Measurements from ENCODE around the gene DHX8. TPM values are rescaled to one million over a fixed set of nuclear protein-coding genes. Genes with fewer than 3 reads are reported as not detected.
"Not testable (repeated sequence)": the region's sequence is repeated elsewhere in the genome, so short reads cannot be mapped to it uniquely, and the experiment has no call there.

DHX8 gene
- total RNA-seq, 5 donors from 2014 or later (not counting 1 experiment from before 2014, with no cell fraction given), result 68.9 to 103 (median 76.1) TPM

GRCh38 chr17:43511199-43511598 is 27.4 kb downstream of the DHX8 start:
- ATAC-seq (replicated peaks in 1 of 4); H3K4me1 Mint-ChIP-seq; H3K4me3 Mint-ChIP-seq; DNase-seq; H3K9me3 ChIP-seq; H3K27me3 Mint-ChIP-seq; H3K4me1 ChIP-seq (ENCODE audit: control insufficient read depth in 1 of 2, extremely low read depth in 1 of 2, insufficient read depth in 2 of 2, low read length in 2 of 2); CTCF ChIA-PET; H3K4me3 ChIP-seq (ENCODE audit: control insufficient read depth in 1 of 2, extremely low read depth in 1 of 2, low read length in 1 of 2); H3K27ac ChIP-seq (ENCODE audit: low read length); H3K9me3 Mint-ChIP-seq; POLR2A ChIA-PET; H3K27ac Mint-ChIP-seq; H3K27me3 ChIP-seq (replicated peaks in 1 of 2; ENCODE audit: control insufficient read depth in 2 of 2, extremely low read depth in 1 of 2, insufficient read depth in 2 of 2, low read length in 1 of 2): not testable (repeated sequence)
- peaks cover 9 to 65% of the 10 kb centered on the region in 2 donors for H3K36me3 ChIP-seq (ENCODE audit: control insufficient read depth in 2 of 2, extremely low read depth in 1 of 2, insufficient read depth in 1 of 2, low read length in 1 of 2)
- WGBS (ENCODE audit: insufficient coverage), result no CpG with 5 or more reads among the region's 3 CpGs
- H3K36me3 Mint-ChIP-seq, result peaks cover 42% of the 10 kb centered on the region

- ATAC-seq (replicated peaks in 1 of 4) (no peak), DNase-seq (no peak)
- no peaks in the 10 kb centered on the region for H3K4me1 Mint-ChIP-seq
- no peaks in the 10 kb centered on the region for H3K9me3 Mint-ChIP-seq
- no peak overlapping the region for H3K27ac ChIP-seq (ENCODE audit: low read length)
- no peaks in the 10 kb centered on the region for H3K27me3 Mint-ChIP-seq
- no peaks in the 10 kb centered on the region for H3K4me1 ChIP-seq (ENCODE audit: control insufficient read depth in 1 of 2, extremely low read depth in 1 of 2, insufficient read depth in 2 of 2, low read length in 2 of 2)
- peaks cover 8 to 72% of the 10 kb centered on the region in 2 donors for H3K36me3 ChIP-seq (ENCODE audit: control insufficient read depth in 2 of 2, extremely low read depth in 1 of 2, insufficient read depth in 1 of 2, low read length in 1 of 2)
- no peaks in the 10 kb centered on the region for H3K27me3 ChIP-seq (replicated peaks in 1 of 2; ENCODE audit: control insufficient read depth in 2 of 2, extremely low read depth in 1 of 2, insufficient read depth in 2 of 2, low read length in 1 of 2)
- H3K4me3 Mint-ChIP-seq, result no peak overlapping the region
- H3K4me3 ChIP-seq (ENCODE audit: control insufficient read depth in 1 of 2, extremely low read depth in 1 of 2, low read length in 1 of 2), result no peak overlapping the region
- WGBS (ENCODE audit: insufficient coverage), result no CpG with 5 or more reads among the region's 1 CpG
- H3K27ac Mint-ChIP-seq, result no peak overlapping the region
- peaks cover 50% of the 10 kb centered on the region for H3K36me3 Mint-ChIP-seq
- ChIA-PET CTCF (no interaction called here), POLR2A (no interaction called here)
- no peaks in the 10 kb centered on the region for H3K9me3 ChIP-seq
Observed at GRCh38 chr17:43515656-43516055, 31.9 kb downstream of the DHX8 start.

GRCh38 chr17:43517161-43517560 is 33.4 kb downstream of the DHX8 start:
- WGBS (ENCODE audit: insufficient coverage), result 66% methylated on average over 3 of the region's 6 CpGs
- H3K27ac ChIP-seq (ENCODE audit: low read length), result no peak overlapping the region
- H3K9me3 ChIP-seq, result no peaks in the 10 kb centered on the region
- ChIA-PET CTCF (no interaction called here), POLR2A (interaction anchor here in 1 of 2 donors (0.5 kb wide), 1 partner anchor 11 kb away, joined by 9 read pairs; no protein-coding TSS in a partner anchor)
- DNase-seq, result no peak
- H3K27me3 ChIP-seq (replicated peaks in 1 of 2; ENCODE audit: control insufficient read depth in 2 of 2, extremely low read depth in 1 of 2, insufficient read depth in 2 of 2, low read length in 1 of 2), result no peaks in the 10 kb centered on the region
- Mint-ChIP-seq H3K4me3 (no peak overlapping the region), H3K36me3 (peaks cover 55% of the 10 kb centered on the region), H3K27me3 (no peaks in the 10 kb centered on the region), H3K9me3 (no peaks in the 10 kb centered on the region), H3K4me1 (no peaks in the 10 kb centered on the region), H3K27ac (no peak overlapping the region)
- no peaks in the 10 kb centered on the region for H3K4me1 ChIP-seq (ENCODE audit: control insufficient read depth in 1 of 2, extremely low read depth in 1 of 2, insufficient read depth in 2 of 2, low read length in 2 of 2)
- no peak overlapping the region for H3K4me3 ChIP-seq (ENCODE audit: control insufficient read depth in 1 of 2, extremely low read depth in 1 of 2, low read length in 1 of 2)
- ATAC-seq (replicated peaks in 1 of 4), result no peak
- H3K36me3 ChIP-seq (ENCODE audit: control insufficient read depth in 2 of 2, extremely low read depth in 1 of 2, insufficient read depth in 1 of 2, low read length in 1 of 2), result peaks cover 8 to 83% of the 10 kb centered on the region in 2 donors

GRCh38 chr17:43517615-43518386 is 34.0 kb downstream of the DHX8 start:
- no peaks in the 10 kb centered on the region for H3K4me1 ChIP-seq (ENCODE audit: control insufficient read depth in 1 of 2, extremely low read depth in 1 of 2, insufficient read depth in 2 of 2, low read length in 2 of 2)
- ATAC-seq (replicated peaks in 1 of 4) (no peak), DNase-seq (no peak)
- no peak overlapping the region for H3K27ac ChIP-seq (ENCODE audit: low read length)
- no peak overlapping the region for H3K4me3 ChIP-seq (ENCODE audit: control insufficient read depth in 1 of 2, extremely low read depth in 1 of 2, low read length in 1 of 2)
- WGBS (ENCODE audit: insufficient coverage), result 30% methylated on average over 2 of the region's 8 CpGs
- POLR2A ChIA-PET, result no interaction called here
- Mint-ChIP-seq H3K36me3 (peaks cover 50% of the 10 kb centered on the region), H3K4me3 (no peak overlapping the region), H3K27me3 (no peaks in the 10 kb centered on the region), H3K9me3 (no peaks in the 10 kb centered on the region), H3K27ac (no peak overlapping the region), H3K4me1 (no peaks in the 10 kb centered on the region)
- H3K9me3 ChIP-seq, result no peaks in the 10 kb centered on the region
- no peaks in the 10 kb centered on the region for H3K27me3 ChIP-seq (replicated peaks in 1 of 2; ENCODE audit: control insufficient read depth in 2 of 2, extremely low read depth in 1 of 2, insufficient read depth in 2 of 2, low read length in 1 of 2)
- CTCF ChIA-PET, result no interaction called here
- peaks cover 7 to 82% of the 10 kb centered on the region in 2 donors for H3K36me3 ChIP-seq (ENCODE audit: control insufficient read depth in 2 of 2, extremely low read depth in 1 of 2, insufficient read depth in 1 of 2, low read length in 1 of 2)

- peaks cover 68% of the 10 kb centered on the region for H3K36me3 Mint-ChIP-seq
- H3K27me3 ChIP-seq (replicated peaks in 1 of 2; ENCODE audit: control insufficient read depth in 2 of 2, extremely low read depth in 1 of 2, insufficient read depth in 2 of 2, low read length in 1 of 2), result no peaks in the 10 kb centered on the region
- POLR2A ChIA-PET, result no interaction called here
- no peaks in the 10 kb centered on the region for H3K4me1 ChIP-seq (ENCODE audit: control insufficient read depth in 1 of 2, extremely low read depth in 1 of 2, insufficient read depth in 2 of 2, low read length in 2 of 2)
- no peak overlapping the region for H3K27ac ChIP-seq (ENCODE audit: low read length)
- peaks cover 18 to 93% of the 10 kb centered on the region in 2 donors for H3K36me3 ChIP-seq (ENCODE audit: control insufficient read depth in 2 of 2, extremely low read depth in 1 of 2, insufficient read depth in 1 of 2, low read length in 1 of 2)
- H3K27me3 Mint-ChIP-seq, result no peaks in the 10 kb centered on the region
- no peaks in the 10 kb centered on the region for H3K9me3 ChIP-seq
- ATAC-seq (replicated peaks in 1 of 4) (no peak), DNase-seq (no peak)
- no peaks in the 10 kb centered on the region for H3K9me3 Mint-ChIP-seq
- WGBS (ENCODE audit: insufficient coverage), result no CpG with 5 or more reads among the region's 4 CpGs
- H3K4me1 Mint-ChIP-seq, result no peaks in the 10 kb centered on the region
- no peak overlapping the region for H3K4me3 ChIP-seq (ENCODE audit: control insufficient read depth in 1 of 2, extremely low read depth in 1 of 2, low read length in 1 of 2)
- no peak overlapping the region for H3K4me3 Mint-ChIP-seq
- CTCF ChIA-PET, result no interaction called here
- H3K27ac Mint-ChIP-seq, result no peak overlapping the region
Observed at GRCh38 chr17:43521389-43521788, 37.6 kb downstream of the DHX8 start.

- no peak overlapping the region for H3K27ac Mint-ChIP-seq
- H3K27me3 ChIP-seq (replicated peaks in 1 of 2; ENCODE audit: control insufficient read depth in 2 of 2, extremely low read depth in 1 of 2, insufficient read depth in 2 of 2, low read length in 1 of 2), result no peaks in the 10 kb centered on the region
- H3K9me3 Mint-ChIP-seq, result no peaks in the 10 kb centered on the region
- peaks cover 0 to 2% (median under 1%) of the 10 kb centered on the region in 3 donors for H3K4me1 Mint-ChIP-seq
- 100% methylated on average over 4 of the region's 8 CpGs for WGBS (ENCODE audit: insufficient coverage)
- CTCF ChIA-PET, result no interaction called here
- H3K4me3 ChIP-seq (ENCODE audit: control insufficient read depth in 1 of 2, extremely low read depth in 1 of 2, low read length in 1 of 2), result no peak overlapping the region
- H3K4me3 Mint-ChIP-seq, result no peak overlapping the region
- peaks cover 50% of the 10 kb centered on the region for H3K36me3 Mint-ChIP-seq
- peaks cover 0 to 3% of the 10 kb centered on the region in 2 experiments for H3K4me1 ChIP-seq (ENCODE audit: control insufficient read depth in 1 of 2, extremely low read depth in 1 of 2, insufficient read depth in 2 of 2, low read length in 2 of 2)
- peaks cover 18 to 77% of the 10 kb centered on the region in 2 donors for H3K36me3 ChIP-seq (ENCODE audit: control insufficient read depth in 2 of 2, extremely low read depth in 1 of 2, insufficient read depth in 1 of 2, low read length in 1 of 2)
- H3K9me3 ChIP-seq, result no peaks in the 10 kb centered on the region
- DNase-seq (no peak), ATAC-seq (replicated peaks in 1 of 4) (no peak)
- H3K27me3 Mint-ChIP-seq, result no peaks in the 10 kb centered on the region
- POLR2A ChIA-PET, result no interaction called here
- no peak overlapping the region for H3K27ac ChIP-seq (ENCODE audit: low read length)
Observed at GRCh38 chr17:43524945-43525575, 41.3 kb downstream of the DHX8 start.

Data from T-cell (primary cell).